Neural crest cell (in vitro differentiated cells): Measurements from ENCODE around the gene SHTN1. TPM values are rescaled to one million over a fixed set of nuclear protein-coding genes. Genes with fewer than 3 reads are reported as not detected.

Experiments used
- DNase-seq: peaks from one replicate; pipeline ENCODE4 v3.0.0; 2021; ENCODE audit warnings: low read depth, mixed read lengths, low spot score
- H3K27ac Mint-ChIP-seq: one replicate; pipeline ENCODE4 v1.8.0; 2021; ENCODE audit warnings: mild to moderate bottlenecking, mixed read lengths; ENCODE audit not compliant: unreplicated experiment
- H3K27me3 Mint-ChIP-seq: 2 replicates; pipeline ENCODE4 v1.8.0; 2021; ENCODE audit warnings: low read depth, mild to moderate bottlenecking, mixed read lengths
- H3K36me3 Mint-ChIP-seq: 2 replicates; pipeline ENCODE4 v1.8.0; 2021; ENCODE audit warnings: low read depth, mild to moderate bottlenecking, mixed read lengths
- H3K4me1 Mint-ChIP-seq: 2 replicates; pipeline ENCODE4 v1.8.0; 2021; ENCODE audit warnings: mixed read lengths
- H3K4me3 Mint-ChIP-seq: one replicate; pipeline ENCODE4 v1.8.0; 2021; ENCODE audit warnings: mild to moderate bottlenecking, mixed read lengths
- H3K9me3 Mint-ChIP-seq: 2 replicates; pipeline ENCODE4 v1.8.0; 2021; ENCODE audit warnings: mixed read lengths
- CTCF ChIP-seq: fragments of 200-600 bp; sonication (generic); conservative IDR thresholded peaks from 2 replicates; pipeline ENCODE4 v1.5.0; 2021; ENCODE audit warnings: antibody characterized with exemption, mild to moderate bottlenecking
- total RNA-seq: library from RNA; stranded (reverse); gene quantifications from 2 replicates; pipeline ENCODE4 v1.2.1, GENCODE V29; 2021

The SHTN1 gene
- total RNA-seq, 1 donor from 2014 or later = 10.0 TPM

DNA sequence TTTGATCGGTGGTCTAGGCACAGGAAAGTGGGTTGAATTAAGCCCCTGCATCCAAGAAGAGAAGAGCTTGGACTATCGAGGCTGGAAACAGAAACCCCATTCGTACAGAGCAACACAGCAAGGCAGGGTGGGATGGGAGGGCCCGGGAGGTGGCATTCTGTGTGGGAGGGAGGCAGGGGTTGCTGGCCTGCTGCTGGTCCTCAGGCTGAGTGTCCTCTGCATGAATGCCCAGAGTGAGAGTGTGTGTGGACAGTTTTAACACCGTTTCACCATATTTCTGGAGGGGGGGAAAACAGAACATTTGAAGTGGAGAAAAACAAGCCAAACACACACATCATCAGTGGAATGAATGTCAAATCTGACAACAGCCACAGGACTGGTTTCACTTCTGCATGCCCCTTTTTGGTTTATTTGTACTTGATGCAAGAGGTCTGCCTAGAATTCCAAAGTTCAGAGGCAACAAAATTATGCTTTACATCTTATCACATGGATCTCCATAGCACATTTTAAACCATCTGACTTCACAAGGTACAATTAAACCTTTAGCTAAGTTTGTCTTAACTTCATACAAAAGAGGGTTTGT lies 166.8 kb downstream of the SHTN1 start:
- no peaks in the 10 kb centered on the region for H3K36me3 Mint-ChIP-seq
- no peak for TF ChIP-seq CTCF
- peaks cover 47% of the 10 kb centered on the region for H3K27me3 Mint-ChIP-seq
- H3K4me1 Mint-ChIP-seq = peaks cover 29% of the 10 kb centered on the region
- no peaks in the 10 kb centered on the region for H3K9me3 Mint-ChIP-seq
- H3K27ac Mint-ChIP-seq = no peak overlapping the region
- H3K4me3 Mint-ChIP-seq = no peak overlapping the region
- DNase-seq = no peak

DNA sequence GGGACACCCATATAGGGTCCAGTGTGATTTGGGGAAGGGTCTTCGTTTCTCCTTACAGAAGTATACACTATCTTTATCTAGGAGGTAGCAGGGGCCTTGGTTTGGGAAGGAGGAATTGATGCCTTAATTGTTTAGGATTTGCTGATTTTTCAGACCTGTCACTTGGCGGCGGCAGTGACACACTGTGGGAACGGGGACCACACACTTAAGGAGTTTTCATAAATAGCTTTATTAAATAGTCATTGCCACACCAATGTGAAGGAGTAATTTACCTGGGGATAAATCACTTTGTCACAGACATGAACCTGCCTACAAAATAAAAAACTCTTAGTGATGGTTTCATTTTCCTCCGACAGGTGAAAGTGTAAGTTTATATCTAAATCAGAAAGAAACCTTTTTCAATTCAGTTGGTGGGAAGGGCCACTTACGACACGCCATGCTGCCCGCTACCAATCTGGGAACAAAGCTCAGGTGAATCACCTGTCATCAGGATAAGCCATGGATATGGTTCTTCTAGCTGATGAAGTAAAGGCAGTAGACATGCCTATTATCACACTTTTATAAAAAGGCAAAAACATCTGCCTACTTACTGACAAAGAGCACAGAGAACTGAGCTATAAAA lies 168.0 kb downstream of the SHTN1 start:
- DNase-seq = no peak
- no peak overlapping the region for H3K27ac Mint-ChIP-seq
- no peak overlapping the region for H3K4me3 Mint-ChIP-seq
- peaks cover 50% of the 10 kb centered on the region for H3K27me3 Mint-ChIP-seq
- TF ChIP-seq CTCF = peak; percentile 6
- no peaks in the 10 kb centered on the region for H3K36me3 Mint-ChIP-seq
- H3K4me1 Mint-ChIP-seq = peaks cover 29% of the 10 kb centered on the region
- no peaks in the 10 kb centered on the region for H3K9me3 Mint-ChIP-seq

DNA sequence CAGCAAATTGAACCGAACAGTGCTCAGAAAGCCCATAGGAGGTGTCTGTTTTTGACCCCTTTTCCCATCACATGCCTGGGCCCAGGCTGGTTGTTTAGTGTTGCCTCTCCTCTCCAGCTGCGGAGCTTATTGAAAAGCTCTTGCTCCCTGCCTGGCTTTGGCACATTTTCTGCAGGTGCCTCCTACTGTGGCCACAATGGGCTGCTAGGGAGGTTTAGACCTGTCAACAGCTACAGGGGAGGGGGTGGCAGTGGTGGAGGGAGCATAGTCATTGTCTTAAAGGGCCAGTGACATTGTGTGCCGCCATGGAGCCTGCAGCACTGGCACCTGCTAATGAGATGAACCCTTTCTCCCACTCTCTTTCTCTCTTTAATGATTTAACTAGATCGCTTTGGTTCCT lies 168.9 kb downstream of the SHTN1 start:
- DNase-seq = no peak
- H3K27ac Mint-ChIP-seq = no peak overlapping the region
- peaks cover 29% of the 10 kb centered on the region for H3K4me1 Mint-ChIP-seq
- H3K36me3 Mint-ChIP-seq = no peaks in the 10 kb centered on the region
- peaks cover 56% of the 10 kb centered on the region for H3K27me3 Mint-ChIP-seq
- no peak for TF ChIP-seq CTCF
- no peaks in the 10 kb centered on the region for H3K9me3 Mint-ChIP-seq
- H3K4me3 Mint-ChIP-seq = no peak overlapping the region

- H3K9me3 Mint-ChIP-seq = no peaks in the 10 kb centered on the region
- H3K36me3 Mint-ChIP-seq = no peaks in the 10 kb centered on the region
- H3K27ac Mint-ChIP-seq = no peak overlapping the region
- DNase-seq = no peak
- peaks cover 29% of the 10 kb centered on the region for H3K4me1 Mint-ChIP-seq
- H3K27me3 Mint-ChIP-seq = peaks cover 53% of the 10 kb centered on the region
- no peak overlapping the region for H3K4me3 Mint-ChIP-seq
- TF ChIP-seq CTCF = no peak
Measured at GRCh38 chr10:116835658-116836057, 169.3 kb downstream of the SHTN1 start.

DNA sequence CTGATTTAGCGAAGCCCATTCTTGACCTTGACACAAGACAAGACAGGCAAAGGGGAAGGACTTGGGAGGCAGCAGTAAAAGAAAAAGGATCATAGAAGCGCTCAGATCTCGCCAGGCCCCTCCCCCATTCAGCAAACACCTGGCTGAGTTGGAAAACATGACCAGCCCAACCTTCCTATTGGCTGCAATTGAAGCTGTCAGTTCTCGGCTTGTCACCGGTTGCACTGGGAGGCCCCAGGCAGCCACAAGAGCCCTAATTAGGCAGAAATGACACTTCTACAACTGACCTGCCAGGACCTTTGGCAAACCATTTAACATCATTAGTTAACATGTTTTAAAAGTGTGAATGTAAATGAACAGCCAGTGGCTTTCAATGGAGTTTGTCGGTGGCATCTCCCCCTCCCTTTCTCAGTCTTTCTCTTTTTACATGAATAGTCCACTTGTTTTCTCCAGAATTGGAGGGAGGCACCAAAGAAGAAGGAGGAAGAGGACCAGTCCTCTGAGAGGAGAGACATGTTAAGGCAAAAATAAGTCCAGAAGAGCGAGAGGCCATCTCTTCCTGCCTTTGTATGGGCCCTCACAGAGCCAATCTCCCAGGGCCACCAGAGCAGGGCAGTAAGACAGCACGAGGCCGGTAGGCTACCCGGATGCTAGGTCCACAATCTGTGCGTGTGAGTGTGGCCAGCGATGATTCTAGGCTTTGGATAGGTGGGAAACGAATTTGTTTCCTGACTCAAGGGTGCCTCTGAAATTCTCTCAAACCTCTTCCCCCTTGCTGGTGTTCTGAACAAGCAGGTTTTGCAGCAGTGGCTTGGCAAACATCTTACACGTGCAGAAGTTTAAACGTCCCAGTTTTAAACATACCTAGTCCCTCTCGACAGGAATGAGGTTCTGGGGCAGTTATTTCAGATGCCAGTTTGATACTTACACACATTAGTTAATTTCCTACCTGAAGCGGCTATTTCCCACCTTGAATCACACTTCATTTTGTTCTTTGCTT lies 170.7 kb downstream of the SHTN1 start:
- DNase-seq = no peak
- peaks cover 29% of the 10 kb centered on the region for H3K4me1 Mint-ChIP-seq
- H3K36me3 Mint-ChIP-seq = no peaks in the 10 kb centered on the region
- no peak overlapping the region for H3K27ac Mint-ChIP-seq
- TF ChIP-seq CTCF = no peak
- no peak overlapping the region for H3K4me3 Mint-ChIP-seq
- H3K27me3 Mint-ChIP-seq = peaks cover 52% of the 10 kb centered on the region
- no peaks in the 10 kb centered on the region for H3K9me3 Mint-ChIP-seq
